DND-41 (cell line): Measurements from ENCODE around the gene PRRT3.

Experiments used
- CTCF ChIP-seq: IDR thresholded peaks from 2 replicates; pipeline ENCODE4 v1.5.1; 2012; ENCODE audit warnings: borderline replicate concordance, low read length, moderate library complexity, mild to moderate bottlenecking; ENCODE audit not compliant: poor library complexity, severe bottlenecking; ENCODE audit errors: extremely low read depth
- EZH2 ChIP-seq: IDR thresholded peaks from 3 replicates; pipeline ENCODE4 v1.6.1; 2012; ENCODE audit warnings: borderline replicate concordance, low read depth, mild to moderate bottlenecking, moderate library complexity, low read length, inconsistent platforms; ENCODE audit not compliant: severe bottlenecking

- TF ChIP-seq CTCF (no peak), EZH2 (no peak)
These were observed 2.6 kb downstream of the PRRT3 start for GRCh38 chr3:9949626-9950025.
